ENCODE data around the gene EXOSC2.

The EXOSC2 gene

GRCh38 chr9:130739081-130739480, 45.5 kb downstream of the EXOSC2 start:
- DNase-seq (ENCODE audit: low spot score): no peak

GRCh38 chr9:130740218-130741023, 46.8 kb downstream of the EXOSC2 start:
- no peak for DNase-seq (ENCODE audit: low spot score)

GRCh38 chr9:130741024-130741305, 47.4 kb downstream of the EXOSC2 start:
- no peak for DNase-seq (ENCODE audit: low spot score)

- DNase-seq (ENCODE audit: low spot score): no peak
Measured at GRCh38 chr9:130741831-130742449, 48.4 kb downstream of the EXOSC2 start.

- DNase-seq (ENCODE audit: low spot score): no peak
Measured at GRCh38 chr9:130743656-130744055, 50.1 kb downstream of the EXOSC2 start.

- no peak for DNase-seq (ENCODE audit: low spot score)
Measured at GRCh38 chr9:130745210-130745800, 51.7 kb downstream of the EXOSC2 start.

GRCh38 chr9:130745829-130746228, 52.2 kb downstream of the EXOSC2 start:
- no peak for DNase-seq (ENCODE audit: low spot score)

- no peak for DNase-seq (ENCODE audit: low spot score)
Measured at GRCh38 chr9:130746434-130747212, 53.0 kb downstream of the EXOSC2 start.

- no peak for DNase-seq (ENCODE audit: low spot score)
Measured at GRCh38 chr9:130751631-130752355, 58.2 kb downstream of the EXOSC2 start.

All from NAMALWA (cell line).